HepG2 (cell line): ENCODE measurements around the gene BPIFB6. TPM values are rescaled to one million over a fixed set of nuclear protein-coding genes. Genes with fewer than 3 reads are reported as not detected.

ENCODE experiments used
- ARID4A ChIP-seq: sonication (generic); formaldehyde crosslinking; IDR thresholded peaks from 2 replicates; pipeline ENCODE4 v1.5.0; 2020; ENCODE audit warnings: mild to moderate bottlenecking, missing genetic modification reagents, borderline replicate concordance
- ATRX ChIP-seq: sonication (generic); formaldehyde crosslinking; IDR thresholded peaks from 2 replicates; pipeline ENCODE4 v1.4.0; 2020; ENCODE audit warnings: missing genetic modification reagents, borderline replicate concordance
- CREBL2 ChIP-seq: sonication (generic); formaldehyde crosslinking; IDR thresholded peaks from 2 replicates; pipeline ENCODE4 v1.8.1; 2023; ENCODE audit warnings: missing genetic modification reagents, mild to moderate bottlenecking, borderline replicate concordance
- FOXO1 ChIP-seq: sonication (generic); formaldehyde crosslinking; IDR thresholded peaks from 2 replicates; pipeline ENCODE4 v1.4.0; 2020; ENCODE audit warnings: missing genetic modification reagents
- HMGA1 ChIP-seq: sonication (generic); formaldehyde crosslinking; conservative IDR thresholded peaks from 2 replicates; pipeline ENCODE4 v1.4.0; 2020; ENCODE audit warnings: missing genetic modification reagents
- HNF4G ChIP-seq, 2 experiments: sonication (generic) in 1 of 2; formaldehyde crosslinking in 1 of 2; IDR thresholded peaks; 2 replicates each; pipeline versions ENCODE4 v1.4.0 to v1.6.1; 2011 to 2020; ENCODE audit warnings: borderline replicate concordance in 2 of 2, low read depth in 2 of 2, mild to moderate bottlenecking in 2 of 2, low read length in 1 of 2, missing genetic modification reagents in 1 of 2, moderate library complexity in 1 of 2
- HOXA9 ChIP-seq: sonication (generic); formaldehyde crosslinking; IDR thresholded peaks from 2 replicates; pipeline ENCODE4 v1.8.1; 2022; ENCODE audit warnings: missing genetic modification reagents, mild to moderate bottlenecking, moderate library complexity, borderline replicate concordance
- KLF12 ChIP-seq: sonication (generic); formaldehyde crosslinking; IDR thresholded peaks from 2 replicates; pipeline ENCODE4 v1.4.0; 2020; ENCODE audit warnings: missing genetic modification reagents, borderline replicate concordance
- MAZ ChIP-seq, 2 experiments: sonication (generic) in 1 of 2; formaldehyde crosslinking in 1 of 2; IDR thresholded peaks; 2 replicates each; pipeline versions ENCODE4 v1.5.0 to v1.6.1; 2012 to 2020; ENCODE audit warnings: low read depth in 2 of 2, mild to moderate bottlenecking in 2 of 2, borderline replicate concordance in 1 of 2, improper control_type of control experiment in 1 of 2, low read length in 1 of 2, missing genetic modification reagents in 1 of 2, moderate library complexity in 1 of 2
- MXI1 ChIP-seq: IDR thresholded peaks from 3 replicates; pipeline ENCODE4 v1.6.1; 2012; ENCODE audit warnings: low read depth, low read length, inconsistent platforms, borderline replicate concordance
- NBN ChIP-seq: fragments of 450-650 bp; conservative IDR thresholded peaks from 2 replicates; pipeline ENCODE4 v1.6.1; 2017
- PAWR ChIP-seq: sonication (generic); formaldehyde crosslinking; IDR thresholded peaks from 2 replicates; pipeline ENCODE4 v1.4.0; 2020; ENCODE audit warnings: missing genetic modification reagents, mild to moderate bottlenecking, borderline replicate concordance
- PHF8 ChIP-seq: sonication (generic); formaldehyde crosslinking; IDR thresholded peaks from 2 replicates; pipeline ENCODE4 v1.5.0; 2020; ENCODE audit warnings: missing genetic modification reagents
- TEAD2 ChIP-seq: sonication (generic); formaldehyde crosslinking; IDR thresholded peaks from 2 replicates; pipeline ENCODE4 v1.9.0; 2021; ENCODE audit warnings: missing genetic modification reagents
- ZC3H4 ChIP-seq: sonication (generic); formaldehyde crosslinking; IDR thresholded peaks from 2 replicates; pipeline ENCODE4 v1.4.0; 2020; ENCODE audit warnings: missing genetic modification reagents, borderline replicate concordance
- ZNF224 ChIP-seq: sonication (generic); formaldehyde crosslinking; IDR thresholded peaks from 2 replicates; pipeline ENCODE4 v1.5.0; 2020; ENCODE audit warnings: mild to moderate bottlenecking, missing genetic modification reagents
- ZNF232 ChIP-seq: sonication (generic); formaldehyde crosslinking; IDR thresholded peaks from 2 replicates; pipeline ENCODE4 v1.4.0; 2020; ENCODE audit warnings: missing genetic modification reagents, borderline replicate concordance
- ZNF432 ChIP-seq: sonication (generic); formaldehyde crosslinking; IDR thresholded peaks from 2 replicates; pipeline ENCODE4 v1.5.0; 2020; ENCODE audit warnings: missing genetic modification reagents, mild to moderate bottlenecking, borderline replicate concordance
- ZNF644 ChIP-seq: IDR thresholded peaks from 2 replicates; pipeline ENCODE4 v1.6.1; 2016; ENCODE audit warnings: low read depth
- ZNF672 ChIP-seq: sonication (generic); formaldehyde crosslinking; IDR thresholded peaks from 2 replicates; pipeline ENCODE4 v1.8.1; 2022; ENCODE audit warnings: missing genetic modification reagents
- ZNF749 ChIP-seq: sonication (generic); formaldehyde crosslinking; IDR thresholded peaks from 2 replicates; pipeline ENCODE4 v1.8.0; 2022; ENCODE audit warnings: mild to moderate bottlenecking, missing genetic modification reagents, moderate library complexity, borderline replicate concordance
- polyA plus RNA-seq, 8 experiments: library from polyadenylated mRNA; depleted of rRNA in 3 of 8; stranded (reverse) in 7 of 8; unstranded in 1 of 8; fragments of >200 nt; fragmentation: Illumina TruSeq in 4 of 8; extraction: Trizol in 4 of 8; gene quantifications; 2 replicates each; pipeline versions ENCODE4 v1.2.1 to v1.2.3, GENCODE V29; 2011 to 2016; ENCODE audit warnings: low read depth in 4 of 8, missing spikeins in 1 of 8, mixed read lengths in 1 of 8; ENCODE audit not compliant: insufficient read depth in 1 of 8
- total RNA-seq, 5 experiments: library from RNA; depleted of rRNA; stranded (reverse); fragments of >200 nt; fragmentation: Illumina TruSeq; extraction: Trizol; gene quantifications; 2 replicates each; pipeline ENCODE4 v1.2.3, GENCODE V29; 2016; ENCODE audit warnings: low read depth in 1 of 5
- TF ChIP-seq, protein P1 (sequence below): IDR thresholded peaks from 2 replicates; pipeline ENCODE4 v1.6.1; 2016; ENCODE audit warnings: mild to moderate bottlenecking

BPIFB6 gene
- total and polyA plus RNA-seq, 2 of the 13 experiments (the other 11 are each of a cell fraction or from before 2014, with no cell fraction given) = 0.13 to 1.7 TPM

DNA sequence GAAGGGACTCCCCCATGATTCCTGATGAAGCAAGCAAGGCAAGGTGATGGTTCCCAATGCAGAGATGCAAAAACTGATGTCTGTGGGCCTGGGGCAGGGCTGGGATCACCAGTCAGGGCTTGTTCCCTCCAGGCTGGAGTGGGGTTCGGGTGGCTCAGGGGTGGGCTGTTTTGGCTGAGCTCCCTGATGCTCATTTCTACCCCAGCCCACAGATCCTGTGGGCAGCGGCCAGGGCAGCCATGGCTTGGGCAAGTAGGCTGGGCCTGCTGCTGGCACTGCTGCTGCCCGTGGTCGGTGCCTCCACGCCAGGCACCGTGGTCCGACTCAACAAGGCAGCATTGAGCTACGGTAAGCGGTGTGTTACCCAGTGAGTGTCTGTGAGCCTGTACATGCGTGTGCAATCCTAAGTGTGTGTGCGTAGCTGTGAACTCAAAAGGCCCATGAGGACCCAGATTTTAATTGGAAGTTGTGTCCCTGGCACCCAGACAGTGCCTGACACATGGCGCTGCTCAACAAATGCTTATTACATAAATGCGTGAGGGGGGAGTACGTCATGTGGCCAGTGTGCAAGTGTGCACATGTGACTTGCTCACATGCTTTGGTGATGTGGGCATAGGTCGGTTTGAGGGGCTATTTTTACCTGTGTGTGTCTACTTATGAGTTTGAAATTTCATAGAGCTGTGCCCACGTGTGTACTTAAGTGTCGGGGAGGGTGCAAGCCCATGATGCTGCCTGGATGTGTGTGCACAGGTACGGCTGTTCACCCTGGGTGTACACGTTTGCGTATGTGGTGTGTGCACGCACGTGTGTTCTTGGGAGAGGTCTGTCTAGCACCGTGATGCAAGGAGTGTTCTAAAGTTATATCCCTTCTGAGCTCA, 22.9 kb upstream of the BPIFB6 start (continued):
- TF ChIP-seq HOXA9 (CRISPR knock-in tag) (peak; percentile 88; the same call in 1 of the 2 replicates), NBN (no peak), ZNF672 (CRISPR knock-in tag) (no peak), ZNF224 (0 out of 2 replicates have a peak, but pooled peaks have one; percentile 50), ARID4A (no peak; the same call in 1 of the 2 replicates), PHF8 (no peak), PAWR (CRISPR knock-in tag) (no peak), ZNF432 (CRISPR knock-in tag) (no peak; the same call in 1 of the 2 replicates), HMGA1 (CRISPR knock-in tag) (no peak), ZNF232 (CRISPR knock-in tag) (peak; percentile 63; the same call in 1 of the 2 replicates), HNF4G (IDR thresholded peaks at IDR 0.05; ENCODE audit: borderline replicate concordance, low read depth, low read length) (0 out of 2 replicates have a peak, but pooled peaks have one; percentile 4), HNF4G (CRISPR knock-in tag; IDR thresholded peaks at IDR 0.05; ENCODE audit: borderline replicate concordance, low read depth) (peak; percentile 48; the same call in 1 of the 2 replicates), ATRX (CRISPR knock-in tag) (no peak), KLF12 (CRISPR knock-in tag) (no peak), CREBL2 (peak; percentile 25; the same call in 1 of the 2 replicates), MAZ (IDR thresholded peaks at IDR 0.05; ENCODE audit: borderline replicate concordance, low read depth, low read length) (no peak), MAZ (CRISPR knock-in tag; IDR thresholded peaks at IDR 0.05; ENCODE audit: low read depth) (no peak; the same call in 1 of the 2 replicates), MXI1 (no peak), ZNF749 (CRISPR knock-in tag) (peak; percentile 11; the same call in 1 of the 2 replicates), FOXO1 (CRISPR knock-in tag) (0 out of 2 replicates have a peak, but pooled peaks have one; percentile 26), ZC3H4 (CRISPR knock-in tag) (no peak; the same call in 1 of the 2 replicates), TEAD2 (CRISPR knock-in tag) (peak; percentile 50; the same call in 1 of the 2 replicates), ZNF644 (CRISPR knock-in tag) (no peak)
- TF ChIP-seq, protein P1, sequence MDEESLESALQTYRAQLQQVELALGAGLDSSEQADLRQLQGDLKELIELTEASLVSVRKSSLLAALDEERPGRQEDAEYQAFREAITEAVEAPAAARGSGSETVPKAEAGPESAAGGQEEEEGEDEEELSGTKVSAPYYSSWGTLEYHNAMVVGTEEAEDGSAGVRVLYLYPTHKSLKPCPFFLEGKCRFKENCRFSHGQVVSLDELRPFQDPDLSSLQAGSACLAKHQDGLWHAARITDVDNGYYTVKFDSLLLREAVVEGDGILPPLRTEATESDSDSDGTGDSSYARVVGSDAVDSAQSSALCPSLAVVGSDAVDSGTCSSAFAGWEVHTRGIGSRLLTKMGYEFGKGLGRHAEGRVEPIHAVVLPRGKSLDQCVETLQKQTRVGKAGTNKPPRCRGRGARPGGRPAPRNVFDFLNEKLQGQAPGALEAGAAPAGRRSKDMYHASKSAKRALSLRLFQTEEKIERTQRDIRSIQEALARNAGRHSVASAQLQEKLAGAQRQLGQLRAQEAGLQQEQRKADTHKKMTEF = no peak
